Liver (tissue), 9 donors: ENCODE data around the gene CRADD. TPM values are rescaled to one million over a fixed set of nuclear protein-coding genes. Genes with fewer than 3 reads are reported as not detected.

Experiments used
- DNase-seq: peaks from one replicate; pipeline ENCODE4 v3.0.0-alpha.2; 2017; ENCODE audit warnings: low spot score
- H3K27ac ChIP-seq, 2 donors: one replicate each; pipeline ENCODE4 v1.7.0; 2013; ENCODE audit warnings: inconsistent platforms in 2 of 2, low read length in 2 of 2, control low read depth in 1 of 2, low read depth in 1 of 2, mild to moderate bottlenecking in 1 of 2
- H3K27me3 ChIP-seq, 4 donors: one replicate each; pipeline versions ENCODE4 v1.6.1 to v1.7.0; 2013; ENCODE audit warnings: low read length in 3 of 4, inconsistent platforms in 1 of 4, mild to moderate bottlenecking in 1 of 4, moderate library complexity in 1 of 4; ENCODE audit not compliant: control insufficient read depth in 4 of 4, insufficient read depth in 4 of 4
- H3K36me3 ChIP-seq, 4 donors: one replicate each; pipeline versions ENCODE4 v1.6.1 to v1.7.0; 2013; ENCODE audit warnings: low read length in 3 of 4, mild to moderate bottlenecking in 3 of 4, low read depth in 1 of 4, moderate library complexity in 1 of 4; ENCODE audit not compliant: control insufficient read depth in 4 of 4, insufficient read depth in 3 of 4
- H3K4me1 ChIP-seq, 4 donors: one replicate each; pipeline versions ENCODE4 v1.6.1 to v1.7.0; 2013; ENCODE audit warnings: low read length in 3 of 4, mild to moderate bottlenecking in 3 of 4, moderate library complexity in 1 of 4; ENCODE audit not compliant: control insufficient read depth in 4 of 4, insufficient read depth in 4 of 4
- H3K4me3 ChIP-seq, 3 donors: one replicate each; pipeline versions ENCODE4 v1.6.1 to v1.7.0; 2013; ENCODE audit warnings: low read length in 3 of 3, control low read depth in 1 of 3, low read depth in 1 of 3, mild to moderate bottlenecking in 1 of 3
- H3K9ac ChIP-seq, 2 donors: one replicate each; pipeline ENCODE4 v1.7.0; 2013; ENCODE audit warnings: low read length in 2 of 2, mild to moderate bottlenecking in 2 of 2, moderate library complexity in 2 of 2, control low read depth in 1 of 2, low read depth in 1 of 2
- H3K9me3 ChIP-seq, 4 donors: one replicate each; pipeline versions ENCODE4 v1.6.1 to v1.7.0; 2013; ENCODE audit warnings: low read length in 3 of 4; ENCODE audit not compliant: control insufficient read depth in 4 of 4
- EGR1 ChIP-seq, 2 donors: IDR thresholded peaks; 2 replicates each; pipeline ENCODE4 v1.6.1; 2016 to 2018; ENCODE audit warnings: antibody characterized with exemption in 2 of 2, low read depth in 2 of 2
- FOXA1 ChIP-seq: IDR thresholded peaks from 2 replicates; pipeline ENCODE4 v1.6.1; 2016; ENCODE audit warnings: antibody characterized with exemption
- FOXA2 ChIP-seq: IDR thresholded peaks from 2 replicates; pipeline ENCODE4 v1.6.1; 2016; ENCODE audit warnings: antibody characterized with exemption
- GABPA ChIP-seq, 2 donors: IDR thresholded peaks in 1 of 2; conservative IDR thresholded peaks in 1 of 2; 2 replicates each; pipeline ENCODE4 v1.6.1; 2016; ENCODE audit warnings: antibody characterized with exemption in 2 of 2, mild to moderate bottlenecking in 1 of 2, moderate library complexity in 1 of 2
- HNF4A ChIP-seq, 2 donors: conservative IDR thresholded peaks; 2 replicates each; pipeline ENCODE4 v1.6.1; 2016; ENCODE audit warnings: antibody characterized with exemption in 2 of 2, mild to moderate bottlenecking in 2 of 2
- HNF4G ChIP-seq: IDR thresholded peaks from 2 replicates; pipeline ENCODE4 v1.6.1; 2016; ENCODE audit warnings: antibody characterized with exemption
- JUND ChIP-seq, 2 donors: IDR thresholded peaks; 2 replicates each; pipeline ENCODE4 v1.6.1; 2016; ENCODE audit warnings: antibody characterized with exemption in 2 of 2
- RAD21 ChIP-seq, 2 donors: IDR thresholded peaks; 2 replicates each; pipeline ENCODE4 v1.6.1; 2016; ENCODE audit warnings: antibody characterized with exemption in 2 of 2, mild to moderate bottlenecking in 2 of 2
- RXRA ChIP-seq, 2 donors: IDR thresholded peaks; 2 replicates each; pipeline ENCODE4 v1.6.1; 2017 to 2018; ENCODE audit warnings: antibody characterized with exemption in 2 of 2, mild to moderate bottlenecking in 1 of 2
- SP1 ChIP-seq: IDR thresholded peaks from 2 replicates; pipeline ENCODE4 v1.6.1; 2018; ENCODE audit warnings: antibody characterized with exemption, mild to moderate bottlenecking
- TAF1 ChIP-seq: conservative IDR thresholded peaks from 2 replicates; pipeline ENCODE4 v1.6.1; 2016; ENCODE audit warnings: antibody characterized with exemption, mild to moderate bottlenecking
- WGBS: extraction: QIAGEN DNeasy Blood & Tissue Kit; methylation state at CpG from one replicate; pipeline ENCODE4 v1.1.7; 2013; 5-methylcytosine and 5-hydroxymethylcytosine counted together
- polyA plus RNA-seq, 2 donors: library from polyadenylated mRNA; stranded (reverse) in 1 of 2; unstranded in 1 of 2; fragments of 200-250 nt in 1 of 2; fragments of >200 nt in 1 of 2; fragmentation: Nextera tagmentation in 1 of 2; extraction: Ambion mirVana in 1 of 2; gene quantifications; one replicate each; pipeline versions ENCODE4 v1.2.1 to v1.2.3, GENCODE V29; 2013 to 2015
- total RNA-seq, 2 donors: library from RNA; depleted of rRNA; stranded (reverse); fragments of >200 nt; gene quantifications; one replicate each; pipeline ENCODE4 v1.2.3, GENCODE V29; 2014
- TF ChIP-seq, protein P1 (sequence below): IDR thresholded peaks from 2 replicates; pipeline ENCODE4 v1.6.1; 2016; ENCODE audit warnings: antibody characterized with exemption
- TF ChIP-seq, protein P2 (sequence below): IDR thresholded peaks from 2 replicates; pipeline ENCODE4 v1.6.1; 2016; ENCODE audit warnings: antibody characterized with exemption
- TF ChIP-seq, protein P3 (sequence below): IDR thresholded peaks from 2 replicates; pipeline ENCODE4 v1.6.1; 2016; ENCODE audit warnings: antibody characterized with exemption, mild to moderate bottlenecking
- TF ChIP-seq, protein P4 (sequence below): IDR thresholded peaks from 2 replicates; pipeline ENCODE4 v1.6.1; 2016; ENCODE audit warnings: antibody characterized with exemption
- donor health status: healthy.
- donor health status: healthy.
- donor health status: healthy.
- donor health status: healthy.
- donor health status: healthy.

Gene CRADD
- total and polyA plus RNA-seq, 4 donors: 19.4 to 48.9 (median 29.6) TPM

DNA sequence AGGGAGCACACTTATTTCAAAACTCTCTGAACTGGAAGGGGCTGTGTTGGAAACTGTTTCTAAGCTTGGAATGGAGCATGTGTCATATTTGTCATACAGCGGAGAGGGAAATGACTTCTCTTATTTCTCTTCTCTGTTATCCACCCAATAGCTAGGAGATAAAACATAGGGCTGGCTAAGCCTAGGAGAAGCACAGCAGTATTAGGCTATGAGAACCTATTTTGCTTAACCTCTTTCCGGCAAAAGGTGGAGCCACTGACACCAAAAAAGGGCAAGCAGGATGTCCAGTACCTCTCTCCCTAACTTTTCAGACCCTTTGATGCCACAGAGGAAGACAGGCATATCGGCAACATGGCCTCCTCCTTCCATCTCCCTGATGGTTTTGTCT lies 148.3 kb downstream of the CRADD start:
- Histone ChIP-seq H3K9ac (no peak overlapping the region), H3K9me3 (no peaks in the 10 kb centered on the region), H3K27me3 (no peaks in the 10 kb centered on the region), H3K27ac (no peak overlapping the region), H3K36me3 (no peaks in the 10 kb centered on the region), H3K4me3 (no peak overlapping the region), H3K4me1 (peaks cover 0 to 11% (median 6%) of the 10 kb centered on the region in 4 donors)
- no peak for TF ChIP-seq TAF1
- peak in 1 of 2 donors; percentile 16 for TF ChIP-seq RAD21 (IDR thresholded peaks at IDR 0.05)
- WGBS: 89% methylated on average over 3 of the region's 3 CpGs
- no peak for DNase-seq

DNA sequence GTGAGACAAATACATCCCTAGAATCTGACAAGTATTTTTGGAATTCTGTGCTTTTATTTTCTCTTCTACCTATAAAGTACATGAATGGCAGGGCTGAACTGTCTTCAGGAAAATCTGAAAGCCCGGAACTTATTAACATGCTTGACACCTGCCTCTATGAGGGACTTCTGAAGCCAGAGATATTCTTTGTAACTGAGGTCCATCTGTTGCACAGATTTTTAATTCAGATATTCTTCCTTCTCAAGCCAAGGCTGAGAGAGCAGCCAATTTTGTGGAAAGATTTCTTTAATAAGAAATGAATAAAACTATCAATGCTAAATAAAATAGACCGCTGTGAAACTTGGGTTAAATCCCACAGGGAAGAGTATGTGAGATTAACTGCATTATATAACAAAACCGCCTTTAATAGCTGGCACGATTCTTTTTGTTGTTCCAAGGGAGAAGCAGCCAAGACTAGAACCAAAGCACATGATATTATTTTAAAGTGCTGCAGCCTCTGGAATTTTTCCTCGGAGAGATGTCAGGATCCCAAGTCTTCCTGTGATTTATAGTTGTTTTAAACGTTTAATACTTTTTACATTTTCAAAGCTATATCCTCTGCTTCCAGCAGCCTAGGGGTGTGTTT lies 148.9 kb downstream of the CRADD start:
- Histone ChIP-seq H3K36me3 (no peaks in the 10 kb centered on the region), H3K9me3 (no peaks in the 10 kb centered on the region), H3K27ac (no peak overlapping the region), H3K4me3 (no peak overlapping the region), H3K27me3 (no peaks in the 10 kb centered on the region), H3K9ac (no peak overlapping the region), H3K4me1 (peaks cover 0 to 11% (median 6%) of the 10 kb centered on the region in 4 donors)
- no peak for DNase-seq
- 44% methylated on average over 6 of the region's 6 CpGs for WGBS
- TF ChIP-seq, protein P1, sequence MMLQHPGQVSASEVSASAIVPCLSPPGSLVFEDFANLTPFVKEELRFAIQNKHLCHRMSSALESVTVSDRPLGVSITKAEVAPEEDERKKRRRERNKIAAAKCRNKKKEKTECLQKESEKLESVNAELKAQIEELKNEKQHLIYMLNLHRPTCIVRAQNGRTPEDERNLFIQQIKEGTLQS: no peak
- TF ChIP-seq FOXA2 (no peak), RAD21 (IDR thresholded peaks at IDR 0.05) (no peak), HNF4G (no peak), SP1 (no peak), RXRA (IDR thresholded peaks at IDR 0.05) (no peak), FOXA1 (no peak), HNF4A (conservative IDR thresholded peaks at IDR 0.05) (no peak), JUND (IDR thresholded peaks at IDR 0.05) (no peak), EGR1 (IDR thresholded peaks at IDR 0.05; ENCODE audit: low read depth in 2 of 2) (no peak), TAF1 (no peak), GABPA (IDR thresholded peaks at IDR 0.05 in 1 of 2, conservative IDR thresholded peaks at IDR 0.05 in 1 of 2) (no peak)
- TF ChIP-seq, protein P2, sequence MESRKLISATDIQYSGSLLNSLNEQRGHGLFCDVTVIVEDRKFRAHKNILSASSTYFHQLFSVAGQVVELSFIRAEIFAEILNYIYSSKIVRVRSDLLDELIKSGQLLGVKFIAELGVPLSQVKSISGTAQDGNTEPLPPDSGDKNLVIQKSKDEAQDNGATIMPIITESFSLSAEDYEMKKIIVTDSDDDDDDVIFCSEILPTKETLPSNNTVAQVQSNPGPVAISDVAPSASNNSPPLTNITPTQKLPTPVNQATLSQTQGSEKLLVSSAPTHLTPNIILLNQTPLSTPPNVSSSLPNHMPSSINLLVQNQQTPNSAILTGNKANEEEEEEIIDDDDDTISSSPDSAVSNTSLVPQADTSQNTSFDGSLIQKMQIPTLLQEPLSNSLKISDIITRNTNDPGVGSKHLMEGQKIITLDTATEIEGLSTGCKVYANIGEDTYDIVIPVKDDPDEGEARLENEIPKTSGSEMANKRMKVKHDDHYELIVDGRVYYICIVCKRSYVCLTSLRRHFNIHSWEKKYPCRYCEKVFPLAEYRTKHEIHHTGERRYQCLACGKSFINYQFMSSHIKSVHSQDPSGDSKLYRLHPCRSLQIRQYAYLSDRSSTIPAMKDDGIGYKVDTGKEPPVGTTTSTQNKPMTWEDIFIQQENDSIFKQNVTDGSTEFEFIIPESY: no peak
- TF ChIP-seq, protein P3, sequence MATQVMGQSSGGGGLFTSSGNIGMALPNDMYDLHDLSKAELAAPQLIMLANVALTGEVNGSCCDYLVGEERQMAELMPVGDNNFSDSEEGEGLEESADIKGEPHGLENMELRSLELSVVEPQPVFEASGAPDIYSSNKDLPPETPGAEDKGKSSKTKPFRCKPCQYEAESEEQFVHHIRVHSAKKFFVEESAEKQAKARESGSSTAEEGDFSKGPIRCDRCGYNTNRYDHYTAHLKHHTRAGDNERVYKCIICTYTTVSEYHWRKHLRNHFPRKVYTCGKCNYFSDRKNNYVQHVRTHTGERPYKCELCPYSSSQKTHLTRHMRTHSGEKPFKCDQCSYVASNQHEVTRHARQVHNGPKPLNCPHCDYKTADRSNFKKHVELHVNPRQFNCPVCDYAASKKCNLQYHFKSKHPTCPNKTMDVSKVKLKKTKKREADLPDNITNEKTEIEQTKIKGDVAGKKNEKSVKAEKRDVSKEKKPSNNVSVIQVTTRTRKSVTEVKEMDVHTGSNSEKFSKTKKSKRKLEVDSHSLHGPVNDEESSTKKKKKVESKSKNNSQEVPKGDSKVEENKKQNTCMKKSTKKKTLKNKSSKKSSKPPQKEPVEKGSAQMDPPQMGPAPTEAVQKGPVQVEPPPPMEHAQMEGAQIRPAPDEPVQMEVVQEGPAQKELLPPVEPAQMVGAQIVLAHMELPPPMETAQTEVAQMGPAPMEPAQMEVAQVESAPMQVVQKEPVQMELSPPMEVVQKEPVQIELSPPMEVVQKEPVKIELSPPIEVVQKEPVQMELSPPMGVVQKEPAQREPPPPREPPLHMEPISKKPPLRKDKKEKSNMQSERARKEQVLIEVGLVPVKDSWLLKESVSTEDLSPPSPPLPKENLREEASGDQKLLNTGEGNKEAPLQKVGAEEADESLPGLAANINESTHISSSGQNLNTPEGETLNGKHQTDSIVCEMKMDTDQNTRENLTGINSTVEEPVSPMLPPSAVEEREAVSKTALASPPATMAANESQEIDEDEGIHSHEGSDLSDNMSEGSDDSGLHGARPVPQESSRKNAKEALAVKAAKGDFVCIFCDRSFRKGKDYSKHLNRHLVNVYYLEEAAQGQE: no peak
- TF ChIP-seq, protein P4, sequence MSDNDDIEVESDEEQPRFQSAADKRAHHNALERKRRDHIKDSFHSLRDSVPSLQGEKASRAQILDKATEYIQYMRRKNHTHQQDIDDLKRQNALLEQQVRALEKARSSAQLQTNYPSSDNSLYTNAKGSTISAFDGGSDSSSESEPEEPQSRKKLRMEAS: no peak
